M059J (cell line): ENCODE measurements around the gene NUMA1. TPM values are rescaled to one million over a fixed set of nuclear protein-coding genes. Genes with fewer than 3 reads are reported as not detected.

Experiments used
- DNase-seq: peaks from one replicate; pipeline ENCODE4 v3.0.0-alpha.2; 2012; ENCODE audit warnings: low read depth
- total RNA-seq: library from RNA; depleted of rRNA; stranded (reverse); fragments of >200 nt; shearing (Covaris generic); gene quantifications from 2 replicates; pipeline ENCODE4 v1.2.3, GENCODE V29; 2014

NUMA1 gene
- total RNA-seq, 1 experiment from 2014 or later, result 138 TPM

- no peak for DNase-seq
Observed at GRCh38 chr11:72100462-72100861, 20.1 kb upstream of the NUMA1 start.

- DNase-seq, result no peak
Observed at GRCh38 chr11:72100009-72100408, 19.7 kb upstream of the NUMA1 start.

DNA sequence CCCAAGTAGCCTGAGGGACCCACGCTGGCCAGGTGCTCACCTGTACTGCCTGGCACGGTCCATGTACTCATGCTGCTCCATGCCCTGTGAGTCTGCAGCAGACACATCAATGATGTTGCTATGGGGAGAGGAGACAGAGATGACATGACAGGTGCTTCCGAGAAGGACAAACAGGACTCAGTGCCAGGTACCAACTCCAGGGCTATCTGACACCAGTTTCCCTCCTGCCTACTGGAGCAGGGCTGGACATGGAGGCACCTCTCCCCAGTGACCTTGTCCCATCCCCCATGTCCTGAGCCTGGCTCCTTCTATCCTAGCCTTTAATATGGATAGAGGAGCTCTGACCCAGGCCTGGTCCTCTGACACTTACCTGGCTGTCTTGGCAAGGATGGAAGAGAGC, 18.4 kb upstream of the NUMA1 start:
- no peak for DNase-seq

DNA sequence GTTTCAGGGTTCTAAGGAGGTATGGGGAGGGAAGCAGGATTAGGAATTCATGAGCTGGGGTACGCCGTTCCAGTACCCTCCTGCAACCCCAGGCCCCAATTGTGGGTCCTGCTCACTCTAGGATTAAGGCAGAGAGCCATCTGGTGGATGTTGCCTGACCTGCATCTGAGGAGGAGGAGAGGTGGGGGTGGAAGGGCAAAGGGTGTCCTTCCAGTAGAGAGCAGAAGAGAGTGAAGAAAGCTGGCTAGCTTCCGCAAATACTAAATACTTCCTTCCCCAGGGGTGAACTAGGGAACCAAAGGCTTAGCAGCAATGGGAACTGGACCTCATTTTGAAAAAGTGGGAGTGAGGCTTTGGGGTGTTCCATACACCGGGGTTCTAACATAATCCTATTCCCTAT, 10.9 kb upstream of the NUMA1 start:
- DNase-seq, result peak; percentile 56

- DNase-seq, result no peak
Observed at GRCh38 chr11:72088076-72088808, 7.9 kb upstream of the NUMA1 start.

GRCh38 chr11:72085621-72086351, 5.4 kb upstream of the NUMA1 start:
- DNase-seq, result no peak

DNA sequence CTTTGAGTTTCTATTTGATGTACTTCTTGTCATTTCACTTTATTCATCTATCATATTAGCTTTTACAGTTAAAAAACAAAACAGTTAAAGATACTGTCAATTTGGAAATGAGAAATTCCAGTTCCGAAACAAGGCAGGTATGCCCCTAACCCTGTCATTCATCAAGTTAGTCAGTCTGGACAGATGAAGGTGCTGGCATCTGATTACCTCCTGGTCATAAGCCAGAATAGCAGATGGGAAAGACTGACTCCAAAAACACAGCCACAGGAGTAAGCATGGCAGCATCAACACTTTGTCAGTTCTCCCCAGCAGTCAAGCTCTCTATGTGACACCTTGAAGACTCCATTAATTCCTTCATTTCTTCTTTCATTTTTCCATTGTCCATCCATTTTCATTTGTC, 4.6 kb upstream of the NUMA1 start:
- no peak for DNase-seq

DNA sequence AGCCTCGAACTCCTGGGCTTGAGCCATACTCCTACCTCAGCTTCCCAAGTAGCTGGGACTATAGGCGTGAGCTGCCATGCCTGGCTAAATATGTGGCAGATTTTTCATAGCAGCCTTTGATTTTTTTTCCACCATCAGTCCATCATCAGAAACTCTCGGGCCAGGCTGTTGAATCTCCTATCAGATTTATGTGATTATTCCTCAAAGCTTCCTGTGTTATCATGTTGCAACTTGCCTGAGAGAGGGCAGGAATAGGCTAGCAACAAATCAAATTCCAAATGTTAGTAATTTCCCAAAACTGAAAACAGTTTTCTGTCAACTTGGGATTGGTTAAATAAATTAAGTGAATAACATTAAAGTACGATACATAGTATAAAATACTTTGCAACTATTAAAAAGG, 3.7 kb upstream of the NUMA1 start:
- DNase-seq, result no peak

DNA sequence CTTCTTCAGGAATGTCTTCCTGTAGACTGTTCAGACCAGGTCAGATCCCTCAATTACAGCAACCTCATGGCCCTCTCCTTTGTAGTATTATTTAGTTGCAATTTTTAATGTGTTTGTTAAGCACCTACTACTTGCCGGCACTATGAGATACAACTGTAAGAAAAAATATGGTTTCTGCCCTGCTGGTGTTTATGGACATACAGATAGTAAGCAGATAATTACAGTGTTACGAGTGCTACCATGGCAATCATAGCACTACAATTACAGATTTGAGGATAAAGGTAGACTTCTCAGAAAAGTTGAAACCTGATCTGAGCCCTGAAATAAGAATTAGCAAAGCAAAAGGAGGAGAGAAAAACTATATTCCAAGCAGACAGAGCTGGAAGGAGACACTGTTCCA, 3.1 kb upstream of the NUMA1 start:
- no peak for DNase-seq

DNA sequence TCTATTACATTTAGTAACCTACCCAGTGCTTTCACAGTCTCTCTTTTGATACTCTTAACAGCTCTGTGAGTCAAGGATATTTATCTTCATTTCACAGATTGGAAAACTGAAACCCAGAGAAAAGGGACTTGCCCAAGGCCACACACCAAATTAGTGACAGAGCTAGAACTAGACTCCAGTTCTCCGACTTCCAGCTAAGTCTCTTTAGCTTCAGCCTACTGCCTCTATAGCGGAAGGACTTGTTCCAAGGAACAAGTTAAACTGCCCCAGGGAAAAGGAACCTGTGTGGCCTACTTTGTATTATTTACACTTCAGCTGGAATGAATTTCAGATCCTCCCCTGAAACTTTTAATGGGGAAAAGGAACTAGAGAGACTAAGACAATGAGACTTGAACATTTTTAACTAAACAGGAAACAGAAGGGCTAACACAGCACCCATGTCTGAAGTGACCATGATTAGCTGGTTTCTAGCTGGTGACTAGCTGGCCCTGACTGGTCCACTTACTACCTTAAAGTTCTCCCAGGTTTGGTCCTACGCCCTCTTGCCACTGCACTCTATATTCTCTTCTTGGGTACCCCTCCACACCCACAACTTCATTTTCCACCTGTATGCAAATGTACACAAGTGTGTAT, 1.6 kb upstream of the NUMA1 start:
- no peak for DNase-seq

- DNase-seq, result no peak
Observed at GRCh38 chr11:72081184-72081644, 872 bp upstream of the NUMA1 start.

DNA sequence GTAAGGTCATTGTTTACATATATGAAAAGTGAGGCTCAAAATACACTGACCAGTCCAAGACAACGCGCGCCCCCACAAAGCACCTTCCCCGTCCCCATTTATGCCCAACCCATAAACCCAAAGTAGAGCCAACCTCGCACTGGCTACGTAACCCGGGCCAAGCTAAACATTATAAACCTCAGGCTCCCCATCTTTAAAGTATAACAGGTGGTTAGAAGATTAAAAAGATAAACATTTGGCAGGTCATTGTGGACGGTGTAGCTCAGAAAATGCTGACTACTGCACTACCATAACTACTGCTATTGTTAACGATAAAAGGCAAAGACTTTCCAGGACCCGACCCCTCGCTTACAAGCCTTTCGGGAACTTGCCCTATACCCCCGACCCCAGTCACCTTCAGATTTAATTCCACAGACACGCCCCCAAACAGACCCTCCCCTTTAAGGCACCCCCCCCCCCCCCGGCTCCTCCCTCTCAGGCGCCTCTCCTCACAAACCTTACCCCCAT, 470 bp downstream of the NUMA1 start:
- DNase-seq, result peak; percentile 39

- DNase-seq, result peak; percentile 55
Observed at GRCh38 chr11:72078477-72078876, 1.9 kb downstream of the NUMA1 start.

- no peak for DNase-seq
Observed at GRCh38 chr11:72075756-72076155, 4.6 kb downstream of the NUMA1 start.

- DNase-seq, result peak; percentile 57
Observed at GRCh38 chr11:72075109-72075508, 5.2 kb downstream of the NUMA1 start.

DNA sequence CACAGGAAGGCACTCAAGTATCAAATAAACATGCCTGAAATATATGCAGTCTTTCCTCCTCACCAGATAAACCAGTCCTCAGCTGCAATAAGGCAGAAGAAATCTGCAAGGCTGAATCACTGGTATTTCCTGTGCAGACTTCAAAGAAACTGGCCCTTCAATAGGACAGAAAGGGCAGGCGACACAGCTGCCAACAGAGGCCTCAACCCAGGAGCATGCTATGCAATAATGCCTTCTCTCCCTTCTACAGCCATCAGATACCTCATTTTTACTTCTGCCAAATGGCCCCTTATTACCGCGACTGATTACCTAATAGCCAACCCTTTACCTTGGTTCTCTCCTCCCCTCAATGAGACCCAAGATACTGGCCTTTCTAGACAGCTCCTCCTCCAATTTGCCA, 8.0 kb downstream of the NUMA1 start:
- DNase-seq, result peak; percentile 93

GRCh38 chr11:72070491-72070890, 9.9 kb downstream of the NUMA1 start:
- no peak for DNase-seq

DNA sequence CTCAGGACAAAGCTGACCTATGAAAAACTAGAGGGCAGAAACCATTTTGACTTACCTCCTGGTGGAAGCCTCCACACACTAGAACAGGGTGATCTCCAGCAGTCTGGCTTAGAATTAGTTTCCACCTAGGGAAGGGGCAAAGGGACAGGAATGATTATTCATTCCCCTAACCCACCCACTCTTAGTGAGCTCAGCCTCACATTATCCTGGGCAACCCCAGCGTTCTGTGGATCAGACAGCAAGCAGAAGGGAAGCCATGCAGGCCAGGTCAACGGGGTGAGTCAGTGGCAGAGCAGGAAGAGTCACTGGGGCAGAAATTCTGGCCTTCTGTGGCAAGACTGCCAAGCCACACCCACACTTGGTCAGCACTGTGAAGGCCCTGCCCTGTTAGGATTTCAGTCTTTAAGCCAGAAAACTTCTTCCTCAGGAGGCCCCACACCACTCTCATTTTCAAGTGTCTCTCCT, 10.5 kb downstream of the NUMA1 start:
- DNase-seq, result peak; percentile 92

- DNase-seq, result no peak
Observed at GRCh38 chr11:72069200-72069599, 11.1 kb downstream of the NUMA1 start.

DNA sequence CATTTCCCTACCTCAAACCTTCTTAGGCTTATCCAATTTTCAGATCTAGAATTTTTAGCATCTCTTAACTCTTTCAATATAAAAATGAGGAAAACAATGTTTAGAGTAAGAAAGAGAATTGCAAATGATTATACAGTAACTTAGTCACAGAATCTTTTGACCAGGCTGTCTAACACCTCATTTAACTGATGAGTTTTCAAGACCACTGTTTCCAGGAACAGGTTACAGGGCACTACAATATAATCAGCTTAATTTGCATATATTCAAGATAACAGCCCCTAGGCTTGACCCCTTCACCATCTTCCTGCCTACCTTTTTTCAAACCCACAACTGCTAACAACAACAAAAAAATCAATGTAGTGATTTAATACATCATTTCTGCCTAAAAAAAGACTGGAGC, 12.7 kb downstream of the NUMA1 start:
- no peak for DNase-seq

- DNase-seq, result no peak
Observed at GRCh38 chr11:72067266-72067665, 13.1 kb downstream of the NUMA1 start.

- DNase-seq, result no peak
Observed at GRCh38 chr11:72066855-72067254, 13.5 kb downstream of the NUMA1 start.
